Left ventricle myocardium inferior (tissue), 1 donor: Measurements from ENCODE around the gene ABCG2. TPM values are rescaled to one million over a fixed set of nuclear protein-coding genes. Genes with fewer than 3 reads are reported as not detected.

Experiments used
- DNase-seq: peaks from one replicate; pipeline ENCODE4 v3.0.0-alpha.2; 2020
- H3K27ac ChIP-seq: fragments of 200-600 bp; replicated peaks from 2 replicates; pipeline ENCODE4 v1.8.0; 2021
- H3K27me3 ChIP-seq: fragments of 200-600 bp; 2 replicates; pipeline ENCODE4 v1.8.0; 2021; ENCODE audit warnings: low read depth
- H3K36me3 ChIP-seq: fragments of 200-600 bp; 2 replicates; pipeline ENCODE4 v1.8.0; 2021
- H3K4me1 ChIP-seq: fragments of 200-600 bp; 2 replicates; pipeline ENCODE4 v1.8.0; 2021
- H3K4me3 ChIP-seq: fragments of 200-600 bp; 2 replicates; pipeline ENCODE4 v1.8.0; 2021; ENCODE audit warnings: mild to moderate bottlenecking, moderate library complexity
- H3K9me3 ChIP-seq: fragments of 200-600 bp; replicated peaks from 2 replicates; pipeline ENCODE4 v1.8.0; 2021
- CTCF ChIP-seq: fragments of 200-600 bp; IDR thresholded peaks from 2 replicates; pipeline ENCODE4 v1.8.0; 2021; ENCODE audit warnings: antibody characterized with exemption, mild to moderate bottlenecking, borderline replicate concordance
- intact Hi-C: fragments of 100-400 bp; cut with micrococcal nuclease; formaldehyde crosslinking; loops from one replicate; pipeline ENCODE4 v1.11.0; 2022
- total RNA-seq: library from RNA; stranded (reverse); fragmentation: NEBNext Ultra II Directional; extraction: Animal tissue kit (Norgen Biotek cat#: 25700); gene quantifications from one replicate; pipeline ENCODE4 v1.2.1, GENCODE V29; 2021
- donor health status: DM: no; HTN: yes; CAD: no; lungs with severe emphysema.

ABCG2 gene
- total RNA-seq, 1 donor from 2014 or later = 1.6 TPM

- Histone ChIP-seq H3K4me3 (no peak overlapping the region), H3K9me3 (no peaks in the 10 kb centered on the region), H3K27me3 (no peaks in the 10 kb centered on the region), H3K27ac (no peak overlapping the region), H3K36me3 (no peaks in the 10 kb centered on the region), H3K4me1 (peaks cover 7% of the 10 kb centered on the region)
- no peak for DNase-seq
- TF ChIP-seq CTCF = no peak
- intact Hi-C loops = no loop called here
Observed at GRCh38 chr4:88200186-88200585, 41.7 kb upstream of the ABCG2 start.

- Histone ChIP-seq H3K4me3 (no peak overlapping the region), H3K27me3 (no peaks in the 10 kb centered on the region), H3K9me3 (no peaks in the 10 kb centered on the region), H3K36me3 (no peaks in the 10 kb centered on the region), H3K4me1 (no peaks in the 10 kb centered on the region), H3K27ac (no peak overlapping the region)
- TF ChIP-seq CTCF = no peak
- intact Hi-C loops = no loop called here
- DNase-seq = no peak
Observed at GRCh38 chr4:88196523-88197185, 38.2 kb upstream of the ABCG2 start.

GRCh38 chr4:88196013-88196365 lies 37.5 kb upstream of the ABCG2 start:
- DNase-seq = no peak
- TF ChIP-seq CTCF = no peak
- H3K27me3 ChIP-seq = no peaks in the 10 kb centered on the region
- H3K4me3 ChIP-seq = no peak overlapping the region
- no peaks in the 10 kb centered on the region for H3K4me1 ChIP-seq
- intact Hi-C loops = no loop called here
- H3K36me3 ChIP-seq = no peaks in the 10 kb centered on the region
- H3K27ac ChIP-seq = no peak overlapping the region
- H3K9me3 ChIP-seq = no peaks in the 10 kb centered on the region

- intact Hi-C loops = no loop called here
- no peaks in the 10 kb centered on the region for H3K4me1 ChIP-seq
- no peak for TF ChIP-seq CTCF
- H3K27ac ChIP-seq = no peak overlapping the region
- no peaks in the 10 kb centered on the region for H3K27me3 ChIP-seq
- DNase-seq = no peak
- no peaks in the 10 kb centered on the region for H3K9me3 ChIP-seq
- H3K4me3 ChIP-seq = no peak overlapping the region
- H3K36me3 ChIP-seq = no peaks in the 10 kb centered on the region
Observed at GRCh38 chr4:88195328-88196012, 37.0 kb upstream of the ABCG2 start.

GRCh38 chr4:88191404-88191803 lies 33.0 kb upstream of the ABCG2 start:
- no peaks in the 10 kb centered on the region for H3K27me3 ChIP-seq
- H3K4me3 ChIP-seq = no peak overlapping the region
- intact Hi-C loops = no loop called here
- no peaks in the 10 kb centered on the region for H3K4me1 ChIP-seq
- H3K27ac ChIP-seq = no peak overlapping the region
- DNase-seq = no peak
- no peaks in the 10 kb centered on the region for H3K36me3 ChIP-seq
- no peaks in the 10 kb centered on the region for H3K9me3 ChIP-seq
- TF ChIP-seq CTCF = no peak
